ENCODE measurements around the gene PDE4B. TPM values are rescaled to one million over a fixed set of nuclear protein-coding genes. Genes with fewer than 3 reads are reported as not detected.
"Not testable (repeated sequence)": the region's sequence is repeated elsewhere in the genome, so short reads cannot be mapped to it uniquely, and the experiment has no call there.

PDE4B gene
- total RNA-seq, 1 donor = 51.0 TPM

DNA sequence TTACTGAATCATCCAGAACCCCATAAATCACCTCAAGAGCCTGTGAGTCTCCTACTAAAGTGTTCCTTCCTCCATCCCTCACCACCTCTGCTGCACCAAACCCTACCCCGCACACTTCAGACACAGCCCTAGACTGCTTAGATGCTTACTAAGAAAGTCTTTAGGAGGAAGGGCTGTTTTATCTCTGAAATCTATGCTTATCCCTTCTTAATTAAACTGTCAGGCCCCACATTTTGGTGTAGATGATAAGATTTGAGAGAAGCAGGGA lies 524.5 kb downstream of the PDE4B start:
- no peak overlapping the region for H3K4me3 ChIP-seq (ENCODE audit: low read depth, low read length)
- no peak for DNase-seq (ENCODE audit: low read depth)
- TF ChIP-seq, protein P1, sequence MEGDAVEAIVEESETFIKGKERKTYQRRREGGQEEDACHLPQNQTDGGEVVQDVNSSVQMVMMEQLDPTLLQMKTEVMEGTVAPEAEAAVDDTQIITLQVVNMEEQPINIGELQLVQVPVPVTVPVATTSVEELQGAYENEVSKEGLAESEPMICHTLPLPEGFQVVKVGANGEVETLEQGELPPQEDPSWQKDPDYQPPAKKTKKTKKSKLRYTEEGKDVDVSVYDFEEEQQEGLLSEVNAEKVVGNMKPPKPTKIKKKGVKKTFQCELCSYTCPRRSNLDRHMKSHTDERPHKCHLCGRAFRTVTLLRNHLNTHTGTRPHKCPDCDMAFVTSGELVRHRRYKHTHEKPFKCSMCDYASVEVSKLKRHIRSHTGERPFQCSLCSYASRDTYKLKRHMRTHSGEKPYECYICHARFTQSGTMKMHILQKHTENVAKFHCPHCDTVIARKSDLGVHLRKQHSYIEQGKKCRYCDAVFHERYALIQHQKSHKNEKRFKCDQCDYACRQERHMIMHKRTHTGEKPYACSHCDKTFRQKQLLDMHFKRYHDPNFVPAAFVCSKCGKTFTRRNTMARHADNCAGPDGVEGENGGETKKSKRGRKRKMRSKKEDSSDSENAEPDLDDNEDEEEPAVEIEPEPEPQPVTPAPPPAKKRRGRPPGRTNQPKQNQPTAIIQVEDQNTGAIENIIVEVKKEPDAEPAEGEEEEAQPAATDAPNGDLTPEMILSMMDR (IDR thresholded peaks at IDR 0.05; ENCODE audit: insufficient read depth, low read depth, low read length) = no peak

DNA sequence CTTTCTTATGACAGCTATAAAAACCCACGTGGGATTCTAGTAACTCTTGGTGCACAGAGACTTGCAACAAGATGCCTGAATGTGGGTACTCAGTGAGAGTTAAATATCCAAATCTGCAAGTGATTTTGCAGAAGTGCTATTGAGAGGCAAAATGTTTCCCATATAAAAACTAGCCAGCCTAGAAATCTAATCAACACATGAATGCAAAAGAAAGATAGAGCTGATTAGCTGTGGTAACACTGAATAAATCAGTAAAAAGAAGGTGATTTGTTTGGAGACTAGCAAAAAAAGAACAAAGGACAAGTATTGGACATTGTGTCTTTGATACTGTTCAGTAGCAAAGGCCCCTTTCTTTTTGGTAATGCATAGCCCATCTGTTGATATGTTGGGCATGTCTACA lies 527.5 kb downstream of the PDE4B start:
- H3K4me3 ChIP-seq (ENCODE audit: low read depth, low read length) = no peak overlapping the region
- DNase-seq (ENCODE audit: low read depth) = no peak
- TF ChIP-seq, protein P1 (IDR thresholded peaks at IDR 0.05; ENCODE audit: insufficient read depth, low read depth, low read length) = no peak

DNA sequence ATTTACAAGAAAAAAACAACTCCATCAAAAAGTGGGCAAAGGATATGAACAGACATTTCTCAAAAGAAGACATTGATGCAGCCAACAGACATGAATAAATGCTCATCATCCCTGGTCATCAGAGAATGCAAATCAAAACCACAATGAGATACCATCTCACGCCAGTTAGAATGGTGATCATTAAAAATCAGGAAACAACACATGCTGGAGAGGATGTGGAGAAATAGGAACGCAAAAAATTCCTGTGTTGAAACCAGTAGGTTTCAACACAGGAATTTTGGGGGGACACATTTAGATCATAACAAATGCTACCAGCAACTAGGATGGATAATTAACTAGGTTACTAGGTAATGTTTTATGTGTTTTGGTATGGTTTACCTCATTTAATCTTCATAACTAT lies 529.8 kb downstream of the PDE4B start:
- DNase-seq (ENCODE audit: low read depth) = peak; percentile 69
- not testable (repeated sequence) for H3K4me3 ChIP-seq (ENCODE audit: low read depth, low read length)

DNA sequence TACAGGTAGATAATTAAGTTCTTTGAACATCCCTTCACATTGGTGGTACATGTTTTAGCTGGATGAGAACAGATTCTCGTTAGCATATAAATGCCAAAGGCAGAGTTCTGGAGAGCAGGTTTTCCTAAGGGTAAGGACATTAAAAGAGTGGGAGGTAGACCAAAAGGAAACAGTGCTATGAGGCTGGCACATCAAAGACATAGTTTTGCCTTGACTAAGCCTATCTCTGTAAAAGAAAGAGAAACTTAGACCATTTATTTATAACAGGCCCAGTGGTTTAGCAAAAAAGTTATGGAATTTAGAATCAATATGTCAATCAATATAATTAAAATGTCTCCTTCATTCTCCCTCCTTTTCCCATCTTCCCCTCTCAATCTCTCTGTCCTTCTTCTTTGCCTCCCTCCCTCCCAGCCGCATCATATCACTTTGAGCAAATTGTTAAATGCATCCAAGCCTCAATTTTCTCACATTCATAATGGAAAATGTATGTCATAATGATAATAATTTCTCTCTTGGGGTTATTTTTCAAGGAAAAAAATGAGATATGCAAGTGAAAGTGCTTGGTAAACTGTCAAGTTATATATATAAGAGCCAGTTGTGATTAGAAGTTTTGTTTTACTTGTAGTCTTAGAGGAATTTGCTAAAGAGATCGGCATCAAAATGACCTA lies 531.4 kb downstream of the PDE4B start:
- no peak overlapping the region for H3K4me3 ChIP-seq (ENCODE audit: low read depth, low read length)
- no peak for DNase-seq (ENCODE audit: low read depth)
- TF ChIP-seq, protein P1 (IDR thresholded peaks at IDR 0.05; ENCODE audit: insufficient read depth, low read depth, low read length) = no peak

DNA sequence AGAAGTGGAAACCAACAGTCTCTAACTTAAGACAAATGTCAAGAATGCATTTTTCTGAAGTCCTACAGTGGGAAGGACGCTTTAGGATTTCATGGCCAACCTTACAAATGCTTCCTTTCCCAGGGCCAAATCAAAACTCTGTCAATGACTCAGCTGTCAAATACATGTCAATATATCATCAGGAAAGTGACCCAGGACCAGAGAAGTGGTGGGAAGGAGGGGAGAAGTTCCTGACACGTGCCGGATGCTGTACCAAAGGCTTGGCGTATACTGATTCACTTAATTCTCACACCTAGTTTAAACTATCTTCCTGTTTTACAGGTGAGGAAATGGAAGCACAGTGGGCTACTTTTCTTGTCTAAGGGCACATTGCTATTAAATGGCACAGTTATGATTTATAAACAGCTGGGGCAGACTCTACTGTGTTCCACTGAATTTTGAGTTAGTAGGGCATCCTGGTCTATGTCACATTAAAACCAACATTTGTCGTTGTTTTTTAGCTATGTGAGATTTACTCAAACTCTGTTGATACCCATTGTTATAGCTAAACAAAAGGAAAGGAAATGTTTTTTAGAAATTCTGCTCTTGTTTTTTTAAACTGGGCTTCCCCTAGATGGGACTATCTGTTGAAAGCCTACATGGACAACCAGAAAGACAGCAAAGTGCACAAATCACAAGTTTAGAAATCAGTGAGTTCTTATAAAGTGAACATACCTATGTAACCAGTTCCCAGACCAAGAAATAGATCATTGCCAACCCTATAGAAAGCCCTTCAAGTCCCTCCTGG lies 533.1 kb downstream of the PDE4B start:
- DNase-seq (ENCODE audit: low read depth) = no peak
- TF ChIP-seq, protein P1 (IDR thresholded peaks at IDR 0.05; ENCODE audit: insufficient read depth, low read depth, low read length) = no peak
- no peak overlapping the region for H3K4me3 ChIP-seq (ENCODE audit: low read depth, low read length)

DNA sequence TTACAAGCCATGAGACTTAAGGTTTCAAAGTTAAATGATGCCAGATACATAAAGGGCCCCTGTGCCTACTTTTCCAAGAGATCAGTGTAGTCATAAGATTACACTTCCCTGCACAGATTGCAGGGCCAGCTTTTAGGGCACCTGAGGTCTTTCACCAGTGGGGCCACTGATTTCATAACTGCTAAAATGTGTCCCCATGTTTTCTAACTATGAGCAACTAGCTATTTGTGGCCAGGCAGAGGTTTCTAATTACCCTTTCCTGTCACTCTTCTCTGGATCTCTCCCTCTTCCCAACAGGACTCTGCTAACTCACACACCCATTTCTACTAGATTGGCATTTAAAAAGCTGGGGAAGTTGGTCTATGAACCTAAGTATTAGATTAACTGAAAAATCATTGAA lies 534.2 kb downstream of the PDE4B start:
- no peak overlapping the region for H3K4me3 ChIP-seq (ENCODE audit: low read depth, low read length)
- TF ChIP-seq, protein P1 (IDR thresholded peaks at IDR 0.05; ENCODE audit: insufficient read depth, low read depth, low read length) = no peak
- DNase-seq (ENCODE audit: low read depth) = no peak

DNA sequence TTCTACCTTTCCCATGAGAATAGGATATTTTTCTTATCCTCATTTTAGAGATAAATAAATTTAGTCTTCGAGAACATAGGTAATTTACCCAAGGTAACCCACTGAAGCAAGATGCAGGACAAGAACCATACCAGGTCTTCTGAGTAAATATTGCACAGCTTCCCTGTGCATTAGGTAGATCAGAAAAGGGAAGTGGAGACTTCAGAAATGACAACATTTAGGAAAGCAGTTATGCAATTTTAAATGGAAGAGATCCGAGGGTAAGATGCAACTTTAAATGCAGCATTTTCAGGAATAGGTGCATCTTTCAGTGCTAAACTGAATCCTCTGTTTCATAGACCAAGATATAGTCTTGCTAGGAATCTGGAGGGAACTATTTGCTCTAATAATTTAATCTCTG lies 534.9 kb downstream of the PDE4B start:
- no peak overlapping the region for H3K4me3 ChIP-seq (ENCODE audit: low read depth, low read length)
- DNase-seq (ENCODE audit: low read depth) = no peak
- TF ChIP-seq, protein P1 (IDR thresholded peaks at IDR 0.05; ENCODE audit: insufficient read depth, low read depth, low read length) = no peak

Measured in fibroblast of villous mesenchyme (primary cell).